Dendritic cell treated with granulocyte-macrophage colony-stimulating factor and Interleukin-4, amounts not matched to agents 40 ng/mL and 50 ng/mL, for 4 days (primary cell): ENCODE measurements around the gene KCNJ12.
"Not testable (repeated sequence)": the region's sequence is repeated elsewhere in the genome, so short reads cannot be mapped to it uniquely, and the experiment has no call there.

ENCODE experiments used
- H3K27ac Mint-ChIP-seq: one replicate; pipeline ENCODE4 v1.8.0; 2022; ENCODE audit warnings: mild to moderate bottlenecking, mixed read lengths
- H3K27me3 Mint-ChIP-seq: one replicate; pipeline ENCODE4 v1.8.0; 2022; ENCODE audit warnings: mild to moderate bottlenecking, mixed read lengths
- H3K36me3 Mint-ChIP-seq: one replicate; pipeline ENCODE4 v1.8.0; 2022; ENCODE audit warnings: low read depth, mixed read lengths
- H3K4me1 Mint-ChIP-seq: one replicate; pipeline ENCODE4 v1.8.0; 2022; ENCODE audit warnings: low read depth, mixed read lengths
- H3K4me3 Mint-ChIP-seq: one replicate; pipeline ENCODE4 v1.8.0; 2022; ENCODE audit warnings: mild to moderate bottlenecking, moderate library complexity, mixed read lengths
- H3K9me3 Mint-ChIP-seq: one replicate; pipeline ENCODE4 v1.8.0; 2022; ENCODE audit warnings: mixed read lengths
- intact Hi-C: fragments of 100-400 bp; cut with micrococcal nuclease; formaldehyde crosslinking; loops from one replicate; pipeline ENCODE4 v1.15.0; 2022

KCNJ12 gene

DNA sequence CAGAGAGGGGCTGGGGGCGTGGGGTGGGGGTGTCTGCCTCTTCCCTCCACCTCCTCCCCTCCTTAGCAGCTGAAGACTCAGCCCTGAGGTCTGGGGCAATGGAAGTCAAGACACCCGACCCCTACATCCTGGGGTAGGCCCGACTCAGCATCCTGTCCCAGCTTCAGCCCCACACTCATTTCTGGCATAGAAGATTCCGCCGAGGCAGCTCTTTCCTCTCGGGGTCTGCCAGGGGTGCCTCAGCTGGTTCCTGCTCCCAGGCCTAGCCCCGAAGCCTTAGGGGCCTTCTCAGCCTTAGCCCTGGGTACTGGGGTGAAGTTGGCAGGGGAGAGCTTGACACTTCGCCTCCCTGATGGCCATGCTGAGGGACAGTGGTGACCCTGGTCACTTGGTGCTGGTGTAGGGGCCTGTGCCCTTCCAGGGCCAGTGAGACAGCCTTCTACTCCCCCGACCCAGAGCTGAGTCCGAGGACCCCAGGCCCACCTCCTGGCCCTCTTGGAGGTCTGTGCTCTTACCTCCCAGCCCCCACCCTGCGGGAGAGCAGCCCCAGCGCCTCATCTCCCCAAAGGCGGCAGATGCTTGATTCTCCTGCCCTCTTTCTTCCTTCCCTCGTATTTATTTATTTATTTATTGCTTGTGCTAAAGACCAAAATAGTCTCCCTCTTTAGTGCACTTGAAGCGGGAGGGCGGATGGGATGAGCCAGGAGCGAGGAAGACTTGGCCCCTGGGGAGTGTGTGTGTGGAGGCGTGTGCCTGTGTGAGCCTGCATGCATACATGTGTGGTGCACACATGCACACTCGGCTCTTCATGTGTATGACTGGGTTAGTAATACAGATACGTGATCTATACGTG lies 42.5 kb downstream of the KCNJ12 start:
- intact Hi-C loops, result no loop called here
- Mint-ChIP-seq H3K27me3 (peaks cover 1% of the 10 kb centered on the region), H3K4me3 (no peak overlapping the region), H3K4me1 (no peaks in the 10 kb centered on the region), H3K36me3 (no peaks in the 10 kb centered on the region), H3K27ac (no peak overlapping the region), H3K9me3 (no peaks in the 10 kb centered on the region)

DNA sequence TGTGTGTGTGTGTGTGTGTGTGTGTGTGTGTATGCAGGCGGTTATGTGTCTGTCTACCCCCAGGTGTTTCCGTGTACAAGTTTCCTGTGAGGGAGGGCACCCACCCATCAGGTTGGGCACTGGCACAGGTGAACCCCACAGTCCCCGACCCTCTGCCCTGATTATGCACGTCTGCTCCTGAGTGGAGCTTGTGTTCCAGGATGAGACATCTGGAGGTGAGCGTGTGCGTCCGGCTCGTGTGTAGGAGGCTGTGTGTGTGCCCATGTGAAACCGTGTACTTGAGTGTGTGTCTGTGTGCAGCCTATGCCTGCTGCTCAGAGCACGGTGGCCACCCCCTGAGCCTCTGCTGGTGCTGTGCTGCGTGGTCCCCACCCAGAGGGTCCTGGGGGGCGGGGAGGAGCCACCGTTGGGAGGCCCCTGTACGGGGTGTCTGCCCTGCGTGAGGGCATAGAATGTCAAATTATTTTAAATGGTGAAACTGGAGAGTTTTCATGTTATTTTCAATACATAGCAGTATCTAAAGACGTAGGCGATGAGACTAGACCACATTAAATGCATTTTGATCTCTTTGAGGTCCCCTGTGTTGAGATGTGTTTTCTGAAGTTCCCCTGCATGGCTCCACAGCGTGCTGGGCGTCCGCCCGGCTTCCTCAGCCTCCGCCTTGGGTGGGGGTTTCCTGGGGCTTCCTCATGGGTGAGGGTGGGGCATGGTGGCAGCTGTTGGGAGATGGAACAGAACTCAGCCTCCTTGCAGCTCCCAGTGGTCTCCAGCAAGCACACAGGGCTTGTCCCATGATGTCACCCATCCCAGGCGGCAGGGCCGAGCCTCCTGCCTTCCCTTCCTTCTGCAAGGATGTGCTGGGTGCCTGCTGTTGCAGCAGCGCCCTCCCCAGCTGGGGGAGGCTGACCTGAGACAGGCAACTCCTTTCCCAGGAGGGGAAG lies 43.4 kb downstream of the KCNJ12 start:
- Mint-ChIP-seq H3K36me3 (no peaks in the 10 kb centered on the region), H3K27ac (no peak overlapping the region), H3K9me3 (no peaks in the 10 kb centered on the region), H3K4me3 (no peak overlapping the region), H3K4me1 (no peaks in the 10 kb centered on the region), H3K27me3 (peaks cover 1% of the 10 kb centered on the region)
- intact Hi-C loops, result no loop called here

DNA sequence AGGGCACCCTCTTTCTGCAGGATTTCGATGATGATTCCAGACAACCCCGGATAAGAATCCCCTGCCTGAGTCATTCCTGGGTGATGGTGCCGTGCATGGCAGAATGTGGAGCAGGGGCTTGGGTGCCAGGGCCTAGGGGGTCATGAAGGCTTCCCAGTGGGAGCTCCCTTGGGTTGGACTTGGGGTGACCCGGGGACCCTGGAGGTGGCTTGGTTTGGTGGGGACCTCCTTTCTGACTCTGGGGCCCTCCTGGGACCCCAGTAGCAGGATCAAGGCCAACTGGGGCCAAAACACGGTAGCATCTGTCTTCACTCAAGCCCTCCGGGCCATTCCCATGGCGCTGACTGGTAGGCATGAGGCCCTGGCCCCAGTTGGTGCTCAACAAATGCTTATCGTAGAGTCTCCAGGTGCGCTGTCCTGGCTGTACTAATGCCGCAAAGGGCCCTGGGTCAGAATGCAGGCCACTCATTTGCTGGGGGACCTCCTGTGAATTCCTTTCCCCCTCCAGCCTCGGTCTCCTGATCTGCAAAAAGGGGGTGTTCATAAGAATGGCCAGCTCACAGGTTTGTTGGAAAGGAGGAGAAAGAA lies 44.4 kb downstream of the KCNJ12 start:
- H3K4me1 Mint-ChIP-seq, H3K27ac Mint-ChIP-seq, H3K36me3 Mint-ChIP-seq, H3K4me3 Mint-ChIP-seq, H3K9me3 Mint-ChIP-seq, intact Hi-C loops, H3K27me3 Mint-ChIP-seq: not testable (repeated sequence)

DNA sequence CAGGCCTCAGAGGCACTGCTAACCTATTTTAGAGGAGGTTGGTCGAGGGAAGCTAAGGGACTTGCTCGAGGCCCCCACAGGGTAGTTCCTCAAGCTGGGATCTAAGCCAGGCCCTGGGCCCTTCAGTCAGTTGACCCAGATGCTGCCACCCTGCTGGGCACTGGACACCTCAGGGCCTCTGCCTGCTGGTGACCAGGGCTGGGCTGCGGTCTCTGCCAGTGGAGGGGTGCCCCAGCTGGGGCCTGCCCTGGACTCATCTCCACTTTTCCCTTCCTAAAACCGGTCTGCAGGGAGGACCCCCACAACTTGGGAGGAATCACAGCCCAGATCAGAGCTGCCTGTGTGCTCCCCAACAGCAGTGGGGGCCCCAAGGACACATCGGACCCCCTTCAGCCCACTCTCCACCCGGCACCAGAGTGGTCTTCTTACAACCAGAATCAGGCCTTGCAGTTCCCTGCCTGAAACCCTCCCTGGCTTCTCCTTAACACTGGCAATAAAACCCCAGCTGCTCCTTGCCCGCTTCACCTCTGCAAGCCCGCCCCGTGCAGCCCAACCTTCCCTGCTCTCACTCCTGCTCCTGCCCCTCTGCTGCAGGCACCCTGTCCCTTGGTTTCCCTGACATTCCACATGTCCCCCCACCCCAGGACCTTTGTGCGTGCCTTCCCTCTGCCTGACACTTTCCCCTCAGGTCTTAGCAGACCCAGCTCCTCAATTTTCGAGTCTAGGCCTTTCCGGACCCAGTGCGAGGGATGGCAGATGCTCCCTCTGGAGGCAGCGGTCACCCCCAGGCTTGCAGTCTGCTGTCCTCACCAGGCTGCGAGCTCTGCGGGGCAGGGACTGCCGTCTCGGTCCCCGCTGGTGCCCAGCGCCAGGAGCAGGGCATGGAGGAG lies 45.5 kb downstream of the KCNJ12 start:
- H3K27me3 Mint-ChIP-seq, H3K27ac Mint-ChIP-seq, H3K9me3 Mint-ChIP-seq, H3K4me1 Mint-ChIP-seq, H3K36me3 Mint-ChIP-seq, intact Hi-C loops, H3K4me3 Mint-ChIP-seq: not testable (repeated sequence)

DNA sequence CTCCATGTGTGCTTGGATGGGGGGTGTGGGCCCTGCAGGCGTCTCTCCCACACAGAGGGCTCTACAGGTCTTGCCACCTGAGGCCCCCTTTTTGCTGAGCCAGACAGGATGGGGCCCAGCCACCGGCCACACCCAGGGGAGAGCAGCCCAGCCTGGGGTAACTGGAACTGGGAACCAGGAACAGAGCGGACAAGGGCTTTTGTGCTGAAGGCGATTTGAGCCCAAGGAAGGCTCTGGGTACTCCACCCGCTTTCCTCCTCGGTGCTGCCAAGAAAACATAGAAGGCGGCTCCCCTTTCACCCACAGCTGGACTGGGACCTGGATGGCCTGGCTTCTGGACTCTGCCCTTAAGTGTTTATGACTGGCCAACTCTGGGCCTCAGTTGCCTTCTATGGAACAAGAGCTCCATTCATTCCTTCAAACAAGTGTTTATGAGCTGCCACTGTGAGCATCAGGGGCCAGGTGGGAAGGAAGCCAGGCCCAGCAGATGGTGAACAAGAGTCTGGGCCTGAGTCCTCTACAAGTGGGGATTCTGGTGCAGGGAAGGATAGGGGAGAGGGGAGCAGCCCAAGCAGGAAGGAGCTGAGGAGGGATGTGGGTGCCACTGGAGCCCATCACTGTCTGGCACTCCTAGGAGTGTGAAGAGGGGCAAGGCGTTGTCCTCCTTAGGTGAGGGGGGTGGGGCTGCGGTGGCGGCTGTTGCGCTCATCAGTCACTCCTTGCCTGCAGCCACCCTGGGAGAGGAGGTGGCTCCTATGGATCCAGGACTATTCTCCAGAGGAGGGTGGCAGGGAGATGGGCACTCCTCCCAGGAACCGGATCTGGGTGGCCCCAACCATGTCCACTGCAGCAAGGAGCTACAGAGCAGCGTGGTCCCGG lies 46.4 kb downstream of the KCNJ12 start:
- H3K4me1 Mint-ChIP-seq, H3K4me3 Mint-ChIP-seq, H3K9me3 Mint-ChIP-seq, H3K27ac Mint-ChIP-seq, H3K27me3 Mint-ChIP-seq, intact Hi-C loops, H3K36me3 Mint-ChIP-seq: not testable (repeated sequence)

DNA sequence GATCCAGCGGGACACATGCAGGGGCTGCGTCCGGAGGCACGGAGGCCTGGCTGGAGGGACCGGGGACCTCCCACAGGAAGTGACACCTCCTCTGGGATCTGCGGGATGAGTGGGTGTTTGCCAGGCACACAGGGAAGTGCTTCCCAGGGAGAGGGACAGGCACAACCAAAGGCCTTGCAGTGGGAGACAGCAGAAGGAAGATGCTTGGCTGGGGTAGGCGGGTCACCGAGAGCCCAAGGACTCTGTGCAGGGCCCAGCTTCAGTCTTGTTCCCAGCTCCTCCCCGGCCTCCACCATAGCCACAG lies 47.0 kb downstream of the KCNJ12 start:
- intact Hi-C loops, H3K4me3 Mint-ChIP-seq, H3K36me3 Mint-ChIP-seq, H3K9me3 Mint-ChIP-seq, H3K27me3 Mint-ChIP-seq, H3K4me1 Mint-ChIP-seq, H3K27ac Mint-ChIP-seq: not testable (repeated sequence)

DNA sequence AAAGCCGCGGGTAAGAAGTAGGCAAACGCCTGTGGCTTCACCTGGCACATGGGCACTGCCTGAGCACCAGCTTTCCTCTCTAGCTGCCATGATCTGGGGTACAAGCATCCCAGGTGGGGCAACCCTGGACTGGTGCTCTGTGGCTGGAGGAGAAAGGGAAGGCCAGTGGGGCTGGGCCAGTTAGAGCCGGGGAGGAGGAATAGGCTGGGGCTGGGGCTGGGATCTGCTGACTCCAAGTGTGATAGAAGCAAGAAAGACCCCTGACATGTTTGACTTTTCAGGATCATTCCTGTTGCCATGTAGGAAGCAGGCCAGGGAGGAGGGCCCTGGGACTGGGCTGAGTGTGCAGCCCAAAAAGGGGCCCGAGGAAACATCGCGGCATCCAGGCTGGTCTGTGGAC lies 48.5 kb downstream of the KCNJ12 start:
- H3K9me3 Mint-ChIP-seq, H3K4me1 Mint-ChIP-seq, intact Hi-C loops, H3K4me3 Mint-ChIP-seq, H3K36me3 Mint-ChIP-seq, H3K27ac Mint-ChIP-seq, H3K27me3 Mint-ChIP-seq: not testable (repeated sequence)

DNA sequence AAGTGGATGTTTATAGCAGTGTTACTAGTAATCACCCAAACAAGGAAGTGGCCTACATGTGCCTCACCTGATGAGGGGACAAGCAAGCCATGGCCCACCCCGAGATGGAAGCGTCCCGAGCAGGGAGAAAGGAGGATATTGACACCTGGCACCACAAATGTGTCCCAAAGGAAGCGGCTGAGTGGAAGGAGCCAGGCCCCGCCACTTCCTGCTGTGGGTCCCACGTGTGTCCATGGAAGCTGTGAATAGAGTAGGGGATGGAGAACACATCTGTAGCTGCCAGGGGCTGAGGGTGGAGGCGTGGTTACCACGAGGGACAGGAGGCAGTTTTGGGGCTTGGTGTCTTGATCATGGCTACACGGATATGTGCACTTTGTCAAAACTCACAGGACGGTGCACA lies 49.2 kb downstream of the KCNJ12 start:
- intact Hi-C loops, result no loop called here
- H3K4me3 Mint-ChIP-seq, result no peak overlapping the region
- no peaks in the 10 kb centered on the region for H3K9me3 Mint-ChIP-seq
- H3K4me1 Mint-ChIP-seq, result no peaks in the 10 kb centered on the region
- no peaks in the 10 kb centered on the region for H3K36me3 Mint-ChIP-seq
- no peak overlapping the region for H3K27ac Mint-ChIP-seq
- H3K27me3 Mint-ChIP-seq, result peaks cover 2% of the 10 kb centered on the region

DNA sequence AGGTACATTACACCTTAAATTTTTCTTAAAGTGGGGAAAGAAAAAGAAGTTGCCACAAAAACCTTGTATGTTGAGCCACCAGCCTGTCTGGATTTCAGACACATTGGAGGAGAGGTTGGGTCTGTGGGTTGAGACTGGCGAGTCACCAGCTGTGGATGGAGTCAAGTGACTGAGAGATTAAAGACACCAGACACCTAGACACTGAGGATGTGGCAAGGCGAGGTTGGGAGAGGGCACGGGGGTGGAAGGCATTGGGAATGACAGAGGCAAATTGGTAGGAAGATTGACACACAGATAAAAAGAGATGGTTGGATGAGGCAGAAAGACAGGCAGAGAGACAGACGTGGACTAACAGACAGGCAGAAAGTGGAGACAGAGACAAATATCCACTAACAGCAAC lies 49.6 kb downstream of the KCNJ12 start:
- intact Hi-C loops, result no loop called here
- no peaks in the 10 kb centered on the region for H3K9me3 Mint-ChIP-seq
- H3K27ac Mint-ChIP-seq, result no peak overlapping the region
- peaks cover 2% of the 10 kb centered on the region for H3K27me3 Mint-ChIP-seq
- no peak overlapping the region for H3K4me3 Mint-ChIP-seq
- no peaks in the 10 kb centered on the region for H3K36me3 Mint-ChIP-seq
- H3K4me1 Mint-ChIP-seq, result no peaks in the 10 kb centered on the region

DNA sequence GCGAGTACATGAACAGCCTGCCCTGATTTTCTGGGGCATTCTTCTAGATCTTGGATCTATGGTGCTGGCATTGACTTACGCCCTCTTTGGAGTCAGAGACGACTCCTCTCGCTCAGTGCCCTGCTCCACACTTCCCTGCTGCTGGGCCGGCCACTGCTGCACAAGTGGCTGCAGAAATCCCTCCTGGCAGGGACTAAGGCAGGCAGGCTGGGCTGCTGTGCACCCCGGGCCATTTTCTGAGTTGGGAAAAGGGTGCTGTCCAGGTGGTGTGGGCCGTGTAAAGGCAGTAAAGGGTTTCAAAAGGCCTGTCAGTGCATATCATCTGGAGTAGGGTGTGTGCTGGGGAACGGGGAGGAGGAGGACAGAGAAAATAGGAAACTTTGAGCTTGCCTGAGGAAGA lies 50.1 kb downstream of the KCNJ12 start:
- intact Hi-C loops, H3K9me3 Mint-ChIP-seq, H3K4me1 Mint-ChIP-seq, H3K4me3 Mint-ChIP-seq, H3K27ac Mint-ChIP-seq, H3K27me3 Mint-ChIP-seq, H3K36me3 Mint-ChIP-seq: not testable (repeated sequence)

DNA sequence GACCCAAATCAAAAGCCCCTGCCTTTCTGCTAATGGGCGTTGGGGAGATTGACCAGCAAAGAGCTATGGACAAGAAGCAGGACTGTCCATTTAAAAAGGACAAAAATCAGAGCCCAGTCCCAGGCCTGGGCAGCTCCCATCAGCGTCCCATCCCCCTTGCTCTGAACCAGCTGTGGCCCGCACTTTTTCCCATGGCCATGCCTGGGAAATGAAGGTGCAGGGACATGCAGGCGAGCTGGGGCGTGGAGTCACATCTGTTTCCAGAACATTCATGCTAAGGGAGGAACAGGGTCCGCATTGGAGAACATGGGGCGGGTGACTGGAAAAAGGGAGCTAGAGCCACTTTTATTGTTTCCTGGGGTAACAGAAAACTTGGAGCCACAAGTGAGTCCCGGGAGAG lies 50.7 kb downstream of the KCNJ12 start:
- H3K27ac Mint-ChIP-seq, H3K36me3 Mint-ChIP-seq, H3K27me3 Mint-ChIP-seq, intact Hi-C loops, H3K4me3 Mint-ChIP-seq, H3K4me1 Mint-ChIP-seq, H3K9me3 Mint-ChIP-seq: not testable (repeated sequence)

DNA sequence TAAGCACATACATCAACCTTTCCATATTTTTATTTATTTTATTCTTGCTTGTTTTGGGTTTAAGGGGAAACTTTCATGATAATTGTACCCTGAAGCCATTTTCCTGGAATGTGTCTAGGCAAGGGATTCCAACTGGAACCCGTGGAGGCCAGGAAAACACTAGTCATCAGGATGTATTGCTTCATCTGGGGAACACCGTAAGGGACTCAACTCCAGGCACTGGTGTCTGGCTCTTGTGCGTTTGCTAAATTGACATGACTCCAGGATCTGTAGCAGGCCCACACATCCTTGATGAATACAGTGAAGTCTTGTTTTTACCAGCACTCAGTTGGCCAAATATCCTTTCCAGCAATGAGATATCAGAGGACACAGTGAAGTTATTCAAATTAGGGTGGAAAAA lies 51.6 kb downstream of the KCNJ12 start:
- H3K9me3 Mint-ChIP-seq, H3K4me3 Mint-ChIP-seq, H3K27ac Mint-ChIP-seq, H3K36me3 Mint-ChIP-seq, intact Hi-C loops, H3K4me1 Mint-ChIP-seq, H3K27me3 Mint-ChIP-seq: not testable (repeated sequence)

DNA sequence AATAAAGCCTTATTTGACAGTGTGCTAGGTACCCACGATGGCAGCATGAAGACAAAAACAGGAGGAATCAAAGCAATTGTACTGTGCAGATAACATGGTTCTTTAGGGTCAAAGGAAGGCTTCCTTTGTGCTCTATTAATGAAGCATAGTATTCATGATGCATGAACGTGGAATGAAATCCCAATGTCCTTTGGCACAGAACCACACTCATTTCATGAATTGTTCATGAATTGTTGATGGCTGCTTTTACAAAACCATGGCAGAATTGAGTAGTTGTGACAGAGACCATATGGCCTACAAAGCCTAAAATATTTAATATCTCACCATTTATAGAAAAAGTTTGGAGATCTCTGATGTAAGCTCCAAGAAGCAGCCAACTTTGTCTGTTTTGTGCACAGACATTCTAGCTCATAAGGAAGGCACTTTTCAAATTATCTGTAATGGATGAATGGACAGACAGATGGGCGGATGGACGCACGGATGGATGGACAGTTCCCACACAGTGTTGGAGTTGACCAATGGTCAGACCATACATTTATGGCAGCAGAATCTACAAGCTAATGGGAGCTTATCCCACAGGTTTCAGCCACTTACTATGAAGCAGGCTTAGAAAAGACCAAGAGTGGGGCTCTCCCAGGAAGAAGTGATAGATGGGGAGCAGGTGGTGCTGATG lies 52.7 kb downstream of the KCNJ12 start:
- intact Hi-C loops, H3K4me3 Mint-ChIP-seq, H3K4me1 Mint-ChIP-seq, H3K27ac Mint-ChIP-seq, H3K36me3 Mint-ChIP-seq, H3K9me3 Mint-ChIP-seq, H3K27me3 Mint-ChIP-seq: not testable (repeated sequence)
